GM20000 (cell line): ENCODE measurements around the gene LY6G6F.

Source experiments
- DNase-seq: peaks from one replicate; pipeline ENCODE4 v3.0.0; 2012; ENCODE audit warnings: low spot score
- CTCF ChIP-seq: IDR thresholded peaks from 2 replicates; pipeline ENCODE4 v1.5.1; 2012; ENCODE audit warnings: mild to moderate bottlenecking, control low read depth; ENCODE audit errors: extremely low read depth, missing control alignments

Gene LY6G6F

GRCh38 chr6:31713991-31714684 lies 7.5 kb downstream of the LY6G6F start:
- no peak for TF ChIP-seq CTCF
- no peak for DNase-seq

- no peak for DNase-seq
- TF ChIP-seq CTCF: no peak
These were observed 8.6 kb downstream of the LY6G6F start, which contains the start of gene LY6G6D for GRCh38 chr6:31715022-31715958. Gene LY6G6D (plus strand): TSS chr6:31715348. CDS start chr6:31715356, 8 bp downstream.

- TF ChIP-seq CTCF: no peak
- no peak for DNase-seq
These were observed 11.0 kb downstream of the LY6G6F start for GRCh38 chr6:31717499-31718222.

GRCh38 chr6:31718265-31718664 lies 11.6 kb downstream of the LY6G6F start:
- DNase-seq: no peak
- TF ChIP-seq CTCF: no peak

- no peak for TF ChIP-seq CTCF
- no peak for DNase-seq
These were observed 12.3 kb downstream of the LY6G6F start for GRCh38 chr6:31719001-31719400.

- TF ChIP-seq CTCF: no peak
- DNase-seq: no peak
These were observed 13.6 kb downstream of the LY6G6F start for GRCh38 chr6:31720196-31720770.
